ENCODE measurements around the gene OBSCN.

OBSCN gene

DNA sequence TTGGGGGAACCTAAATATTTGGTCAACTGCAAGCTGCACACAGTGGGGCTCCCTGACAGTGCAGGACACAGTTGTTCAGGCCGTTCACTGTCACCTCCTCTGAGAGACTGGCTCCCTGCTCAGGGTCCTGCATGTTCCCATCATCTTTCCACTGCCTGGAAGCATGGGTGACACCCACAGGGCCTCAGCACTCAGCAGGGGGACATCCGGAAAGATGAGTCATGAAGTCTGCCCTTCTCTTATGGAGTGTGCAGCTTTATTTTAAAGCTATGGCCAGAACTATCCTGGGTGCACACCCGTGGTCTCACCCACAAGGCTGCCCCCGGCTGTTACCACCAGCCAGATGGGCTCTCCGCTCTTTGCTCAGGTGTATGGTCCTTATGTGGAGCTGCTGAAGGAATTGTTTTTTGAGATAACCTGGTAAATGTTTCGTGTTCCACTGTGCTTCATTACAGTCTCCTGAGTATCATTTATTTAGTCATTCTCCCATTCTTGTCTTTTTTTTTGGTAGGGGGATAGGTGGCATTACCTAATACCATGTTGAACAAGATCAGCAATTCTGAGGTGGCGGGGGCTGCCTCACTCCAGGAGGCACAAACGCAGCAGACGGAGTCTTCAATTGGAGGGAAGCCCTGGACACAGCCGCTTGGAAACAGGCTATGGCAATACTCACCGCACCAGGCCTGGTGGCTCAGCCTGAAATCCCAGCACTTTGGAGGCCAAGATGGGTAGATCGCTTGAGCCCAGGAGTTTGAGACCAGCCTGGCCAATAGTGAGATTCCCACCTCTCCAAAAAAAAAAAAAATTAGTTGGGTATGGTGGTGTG, 184.5 kb downstream of the OBSCN start:
- no peak for DNase-seq

DNA sequence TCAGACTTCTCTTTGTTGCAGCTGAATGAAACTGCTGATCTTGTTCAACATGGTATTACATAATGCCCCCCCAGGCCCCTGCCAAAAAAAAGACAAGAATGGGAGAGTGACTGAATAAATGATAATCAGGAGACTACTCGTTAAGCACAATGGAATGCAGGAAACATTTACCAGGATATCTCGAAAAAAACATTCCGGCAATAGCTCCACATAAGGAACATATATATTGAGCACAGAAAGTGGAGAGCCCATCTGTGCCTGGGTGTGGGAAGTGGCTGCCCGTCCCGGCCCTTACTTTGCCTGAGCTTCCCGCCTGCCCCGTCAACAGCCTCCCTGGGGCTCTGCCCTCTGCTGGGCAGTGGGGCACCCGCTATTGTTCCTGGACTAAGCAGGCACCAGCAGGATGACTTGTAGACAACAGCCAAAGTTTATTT, 185.4 kb downstream of the OBSCN start:
- peak; percentile 59 for DNase-seq

DNA sequence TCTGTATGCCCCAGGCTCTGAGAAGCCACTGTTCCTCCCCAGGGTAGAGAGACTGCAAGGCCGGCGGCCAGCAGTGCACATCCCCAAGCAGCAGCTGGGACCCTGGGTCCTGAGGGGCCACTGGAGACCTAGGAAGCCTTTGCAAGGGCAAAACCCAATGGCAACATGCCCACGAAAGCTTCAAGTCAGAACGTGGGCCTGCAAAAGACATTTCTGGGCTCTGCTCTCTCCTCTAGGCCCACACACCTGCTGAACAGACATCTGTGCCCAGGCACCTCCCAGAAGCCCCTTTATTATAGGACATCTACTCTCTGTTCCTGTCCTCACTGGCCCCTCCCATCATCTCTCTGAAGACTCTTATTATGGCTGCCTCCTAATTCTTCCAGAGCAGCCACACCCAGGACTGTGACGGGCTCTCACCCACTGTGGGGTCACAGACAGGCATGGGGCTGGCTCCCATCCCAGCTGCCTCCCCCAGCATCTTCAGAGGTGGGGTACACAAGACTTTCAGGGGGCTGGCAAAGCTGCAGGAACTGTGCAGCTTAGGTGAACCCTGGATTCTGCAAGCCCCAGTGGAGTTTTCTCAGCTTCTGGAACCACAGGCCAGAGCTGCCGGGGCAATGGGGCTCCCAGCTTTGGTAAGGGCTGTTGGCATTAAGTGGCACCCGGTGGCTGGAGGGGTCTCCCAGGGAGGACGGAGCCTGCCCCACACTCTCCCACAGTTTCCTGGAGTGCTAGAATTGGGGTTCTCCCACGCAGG, 186.1 kb downstream of the OBSCN start:
- no peak for DNase-seq

DNA sequence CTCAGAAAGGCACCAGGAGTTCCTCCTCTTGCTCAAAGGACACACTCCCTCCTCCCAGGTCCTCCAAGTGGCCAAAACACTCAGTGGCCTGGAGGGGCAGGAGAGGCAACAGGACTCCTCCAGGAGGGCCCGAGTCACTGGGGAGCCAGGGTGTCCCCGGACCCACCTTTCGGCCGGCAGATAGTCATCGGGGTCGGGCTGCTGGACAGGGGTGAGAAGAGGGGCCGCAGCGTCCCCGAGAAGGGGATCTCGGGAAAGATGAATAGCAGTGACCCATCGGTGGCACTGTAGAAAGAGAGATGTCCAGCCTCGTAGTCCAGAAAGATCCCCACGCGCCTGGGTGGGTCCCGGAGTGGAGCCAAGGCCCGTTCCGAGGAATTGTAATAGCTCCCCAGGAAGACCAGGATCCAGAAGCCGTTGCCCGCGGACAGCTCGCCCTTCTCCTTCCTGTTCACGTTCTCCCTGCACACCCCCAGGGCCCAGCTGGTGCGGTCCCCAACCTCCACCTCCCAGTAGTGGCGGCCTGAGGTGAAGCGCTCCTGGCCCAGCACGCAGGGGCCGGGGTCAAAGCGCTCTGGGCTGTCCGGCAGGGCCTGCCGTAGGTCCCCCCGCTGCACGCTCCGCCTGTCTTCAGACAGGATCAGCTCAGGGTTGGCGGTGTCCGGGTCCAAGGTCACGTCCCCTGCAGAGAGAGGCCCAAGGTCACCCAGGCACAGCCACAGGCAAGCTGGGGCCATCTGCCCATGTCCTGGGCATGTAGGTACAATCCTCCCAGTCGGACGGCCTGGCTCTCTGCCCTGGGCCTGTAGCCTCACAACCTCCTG, 186.9 kb downstream of the OBSCN start:
- DNase-seq, result no peak

DNA sequence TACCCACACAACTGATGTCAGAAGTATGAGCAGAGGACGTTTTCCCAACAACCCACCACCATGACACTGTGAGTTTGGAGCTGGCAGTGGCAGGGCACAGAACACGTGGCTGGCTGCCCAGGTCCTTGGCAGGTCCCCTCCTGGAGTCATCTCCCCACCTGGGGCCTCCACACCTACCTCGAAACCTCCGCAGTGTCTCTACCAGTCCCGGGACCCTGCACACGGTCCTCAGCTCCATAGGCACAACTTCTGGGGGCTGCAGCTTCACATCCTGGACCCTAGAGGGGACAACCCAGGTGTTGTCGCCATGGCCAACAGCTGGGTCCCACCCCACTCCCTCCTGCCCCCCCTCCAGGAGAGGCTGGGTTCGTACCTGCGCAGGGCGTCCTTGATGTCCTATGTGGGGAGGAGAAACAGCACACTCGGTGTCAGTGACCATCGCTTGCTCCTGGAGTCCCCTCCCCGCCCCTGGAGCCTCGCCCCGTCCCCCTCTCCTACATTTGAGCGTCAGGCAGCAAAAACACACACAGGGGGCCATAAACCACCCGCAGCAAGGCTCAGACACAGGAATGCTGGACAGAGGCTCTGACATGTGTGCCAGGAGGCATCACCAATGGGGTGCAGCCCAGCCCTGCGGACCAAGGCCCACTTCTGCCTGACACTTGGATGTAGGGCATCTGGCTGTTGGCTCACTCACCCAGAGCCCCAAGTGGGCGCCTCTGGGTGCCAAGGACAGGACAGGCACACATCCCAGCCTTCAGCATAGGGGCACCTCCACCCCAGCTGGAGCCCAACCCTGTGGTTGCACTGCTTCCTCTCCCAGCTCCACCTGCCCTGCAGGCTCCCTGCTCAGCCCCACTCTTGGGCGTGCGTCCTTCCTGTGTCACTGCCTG, 189.2 kb downstream of the OBSCN start:
- DNase-seq, result no peak

DNA sequence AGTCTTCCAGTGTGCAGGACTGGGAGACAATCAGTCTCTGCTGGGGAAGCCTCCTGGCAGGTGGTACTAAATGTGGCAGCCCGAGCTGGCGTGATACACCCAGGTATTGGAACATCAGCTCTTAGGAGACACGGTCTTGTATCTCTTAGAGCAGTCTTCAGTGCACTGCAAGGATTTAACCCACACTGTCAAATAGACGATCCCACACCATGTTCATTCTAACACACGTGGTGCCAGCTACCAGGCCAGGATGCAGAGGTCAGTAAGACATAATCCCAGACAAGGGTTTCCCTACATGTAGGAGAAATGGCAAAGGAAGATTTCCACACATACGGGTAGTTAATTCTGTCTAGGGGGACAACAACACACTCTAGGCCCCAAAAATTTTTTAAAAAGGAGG, 190.1 kb downstream of the OBSCN start:
- DNase-seq, result no peak

DNA sequence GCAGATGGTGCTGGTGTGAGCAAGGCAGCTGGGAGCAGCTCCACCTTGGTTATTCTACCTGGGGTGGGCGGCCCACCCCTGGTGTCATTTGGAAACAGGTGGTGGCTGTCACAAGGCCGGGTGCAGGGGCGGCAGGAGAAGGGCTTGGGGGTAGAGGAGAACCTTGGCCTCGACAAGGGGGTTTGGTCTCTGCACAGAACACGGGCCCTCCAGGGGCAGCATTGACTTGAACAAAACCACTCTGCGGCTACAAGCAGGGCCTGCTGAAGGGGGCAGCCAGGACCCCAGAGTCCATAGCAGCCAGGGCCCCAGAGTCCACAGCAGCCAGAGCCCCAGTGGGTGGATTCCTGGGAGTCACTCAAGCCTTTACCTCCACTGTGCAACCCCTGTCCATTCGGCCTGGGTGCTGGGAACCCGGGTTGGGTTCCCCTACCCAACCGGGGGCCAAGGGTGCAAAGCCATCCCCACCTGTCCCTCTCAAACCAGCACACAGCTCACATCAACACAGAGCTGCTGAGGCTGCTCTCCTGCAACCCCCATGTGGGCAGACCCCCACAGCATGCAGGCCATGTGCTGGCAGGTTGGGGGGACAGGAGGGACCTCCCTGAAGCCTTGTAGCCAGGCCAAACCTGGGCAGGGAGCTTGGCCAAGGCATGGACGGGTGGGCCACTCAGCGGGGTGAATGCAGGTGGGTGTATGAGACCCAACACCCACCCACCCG, 191.1 kb downstream of the OBSCN start:
- DNase-seq, result no peak

DNA sequence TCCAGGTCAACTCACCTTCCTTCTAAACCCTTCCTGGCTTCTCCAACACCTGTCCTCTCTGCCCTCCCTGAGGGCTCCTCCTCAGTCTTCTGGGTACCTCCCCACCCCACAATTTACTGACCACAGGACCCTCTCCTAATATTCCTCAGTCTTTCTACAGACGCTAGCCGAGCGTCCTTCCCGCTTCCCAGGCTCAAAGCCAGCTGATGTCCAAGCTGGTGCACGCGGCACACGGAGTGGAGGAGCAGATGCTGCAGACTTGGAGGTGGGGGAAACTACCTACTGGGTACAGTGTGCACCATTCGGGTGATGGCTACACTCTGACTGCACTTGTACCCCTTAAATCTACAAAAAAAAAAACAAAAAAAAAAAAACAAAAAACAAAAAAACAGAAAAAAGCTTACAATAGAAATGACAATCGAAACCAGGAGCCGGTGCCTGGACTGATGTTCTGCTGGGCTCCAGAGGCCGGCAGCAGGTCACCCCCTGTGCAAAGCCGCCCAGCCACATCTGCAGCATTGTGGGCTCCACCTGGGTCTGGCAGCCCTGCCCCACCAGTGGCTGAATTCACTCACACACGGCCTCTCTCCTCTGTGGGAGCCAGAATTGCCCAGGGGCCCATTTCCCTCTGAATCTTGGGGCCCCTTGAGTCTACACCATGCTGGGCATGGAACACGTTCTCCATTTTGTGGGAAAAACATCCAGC, 191.8 kb downstream of the OBSCN start:
- DNase-seq, result no peak

DNA sequence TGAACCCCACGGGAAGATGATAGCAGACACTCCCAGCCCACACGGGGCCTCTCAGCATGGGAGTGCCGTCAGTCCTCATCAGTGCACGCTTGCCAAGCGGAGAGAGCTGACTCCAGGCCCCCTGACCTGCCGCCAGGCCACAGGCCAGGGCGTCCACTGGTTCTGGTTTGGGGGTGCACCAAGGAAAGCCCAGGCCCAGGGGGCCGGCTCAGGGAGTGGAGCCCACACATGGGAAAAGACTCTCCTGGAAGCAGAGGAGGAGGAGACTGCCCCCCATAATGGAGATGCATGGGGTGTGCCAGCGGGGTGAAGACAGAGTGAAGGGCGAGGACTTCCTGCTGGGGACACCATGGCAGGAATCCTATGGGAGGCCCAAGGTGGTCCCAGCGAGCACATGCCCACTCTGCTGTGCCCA, 192.4 kb downstream of the OBSCN start:
- DNase-seq, result no peak

DNA sequence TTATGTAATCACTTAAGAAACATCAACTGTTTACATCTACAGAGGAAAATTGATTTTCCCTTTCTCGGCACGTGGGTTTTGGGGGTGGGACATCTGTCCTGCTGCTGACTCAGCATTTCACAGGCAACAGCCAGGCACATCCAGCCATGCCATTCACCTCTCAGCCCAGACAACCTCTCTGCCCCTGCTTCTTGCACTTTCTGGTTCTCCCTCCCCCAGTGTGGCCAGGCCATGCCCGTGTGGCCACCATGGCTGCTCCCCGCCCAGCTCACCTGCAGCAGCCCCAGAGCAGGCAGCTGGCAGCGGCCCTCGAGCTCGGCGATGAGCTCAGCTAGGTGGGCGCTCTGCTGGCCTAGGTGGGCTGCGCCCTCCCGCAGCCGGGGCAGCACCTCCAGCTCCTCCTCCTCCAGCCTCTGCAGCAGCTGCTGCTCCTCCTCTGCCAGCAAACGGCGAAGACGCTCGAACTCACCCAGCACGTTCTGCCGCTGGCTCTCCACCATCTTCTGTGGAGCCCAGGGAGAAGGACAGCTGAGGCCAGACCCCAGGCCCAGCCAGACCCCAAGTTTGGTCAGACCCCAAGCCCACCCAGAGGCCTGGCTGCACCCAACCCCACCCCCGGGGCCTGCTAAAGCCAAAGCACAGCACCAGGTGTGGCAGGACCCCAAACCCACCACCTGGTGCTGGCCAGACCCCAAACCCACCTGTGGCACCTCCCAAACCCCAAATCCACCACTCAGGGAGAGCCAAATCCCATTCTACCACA, 193.0 kb downstream of the OBSCN start:
- no peak for DNase-seq

DNA sequence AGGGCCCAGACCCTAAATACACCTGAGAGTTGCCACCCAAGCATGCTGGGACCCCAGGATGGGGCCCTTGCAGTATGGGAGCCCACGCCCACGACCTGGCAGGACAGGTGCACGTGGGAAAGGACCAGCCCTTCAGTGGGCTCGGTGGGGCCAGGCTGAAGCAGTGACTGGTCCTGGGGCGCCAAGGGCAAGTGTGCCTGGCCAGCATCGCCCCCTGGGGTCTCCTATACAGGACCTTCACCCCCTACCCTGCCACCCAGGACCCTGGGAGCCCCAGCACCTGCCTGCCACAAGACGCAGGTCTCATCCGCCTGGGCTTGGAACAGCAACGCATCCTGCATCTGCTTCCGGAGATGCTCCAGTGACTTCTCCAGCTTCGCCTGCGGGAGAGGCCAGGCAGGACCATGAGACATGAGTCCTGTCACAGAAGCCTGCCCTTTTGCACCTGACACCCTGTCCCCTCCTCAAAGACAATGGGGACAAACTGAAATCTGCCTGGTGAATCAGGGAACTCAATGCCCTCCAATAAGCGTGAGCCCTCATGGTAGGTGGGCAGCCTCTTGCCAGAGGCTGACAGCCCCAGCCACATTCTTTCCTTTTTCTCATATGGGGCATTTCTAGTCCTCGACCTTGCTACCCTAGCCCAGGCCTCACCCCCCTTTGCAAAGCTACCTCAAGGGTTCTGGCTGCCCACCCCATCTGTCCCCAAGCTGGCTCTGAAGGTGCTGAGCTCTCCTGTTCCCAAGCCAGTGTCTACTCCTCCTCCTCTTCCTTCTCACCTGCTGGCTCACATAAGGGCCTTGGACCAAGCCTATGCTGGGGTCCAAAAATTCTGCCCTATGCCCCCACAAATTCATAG, 194.2 kb downstream of the OBSCN start:
- no peak for DNase-seq

DNA sequence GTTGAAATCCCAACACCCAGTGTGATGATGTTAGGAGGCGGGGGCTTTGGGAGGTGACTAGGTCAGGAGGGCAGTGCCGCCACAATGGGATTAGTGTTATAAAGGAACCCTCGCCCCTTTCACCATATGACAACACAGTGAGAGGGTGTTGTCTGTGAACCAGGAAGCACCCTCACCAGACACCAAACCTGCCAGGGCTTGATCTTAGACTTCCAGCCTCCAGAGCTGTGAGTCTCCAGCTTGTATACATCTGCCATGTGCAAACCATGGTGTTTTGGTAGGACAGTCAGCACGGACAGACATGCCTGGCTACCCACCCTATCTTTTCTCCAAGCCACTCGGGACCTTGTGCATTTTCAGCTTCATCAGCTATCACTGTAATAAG, 194.8 kb downstream of the OBSCN start:
- DNase-seq, result no peak

DNA sequence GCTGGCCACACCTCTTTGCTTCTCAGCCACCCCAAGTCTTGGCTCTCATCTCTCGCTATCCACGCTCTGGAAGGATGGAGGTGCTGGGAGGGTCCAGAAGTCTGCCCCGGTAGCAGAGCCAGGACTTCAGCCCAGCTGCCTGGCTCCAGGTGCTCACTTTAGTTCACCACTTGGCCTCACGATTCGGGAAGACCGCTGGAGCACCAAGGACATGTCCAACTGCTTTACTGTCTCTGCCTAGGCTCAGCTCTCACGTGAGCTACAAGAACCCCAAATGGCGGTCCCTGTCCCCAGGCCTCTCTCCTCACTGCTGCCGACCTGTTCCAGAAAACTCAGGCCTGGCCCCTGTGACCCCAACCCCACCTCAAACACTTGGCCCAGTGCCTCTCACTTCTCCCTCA, 195.4 kb downstream of the OBSCN start:
- no peak for DNase-seq

DNA sequence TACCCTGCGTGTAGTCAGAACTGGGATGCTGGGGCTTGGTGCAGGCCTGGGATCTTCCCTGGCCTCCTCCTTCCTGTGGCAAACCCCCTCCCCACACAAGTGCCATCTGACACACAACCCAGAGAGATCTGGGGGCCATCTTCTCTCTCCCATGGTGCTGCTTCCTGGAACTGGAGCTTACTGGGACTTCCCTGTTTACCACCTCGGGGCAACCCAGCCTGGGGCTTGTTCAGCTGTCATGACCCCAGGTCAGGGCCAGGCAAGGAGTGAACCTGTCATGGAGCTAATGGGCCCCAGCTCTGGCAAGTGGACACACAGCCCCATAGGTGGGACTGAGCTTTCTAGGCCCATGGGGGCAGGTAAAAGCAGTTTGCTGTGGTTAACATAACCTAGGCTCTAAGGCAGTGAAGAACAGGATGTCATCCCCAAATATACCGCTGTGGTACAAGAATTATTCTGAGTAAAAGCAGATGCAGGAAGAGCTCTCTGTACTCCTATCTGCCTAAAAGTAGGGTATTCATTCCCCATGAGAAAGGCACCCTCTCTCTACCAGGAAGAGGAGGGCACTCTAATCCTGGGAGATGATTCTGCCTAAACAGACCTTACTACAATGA, 196.4 kb downstream of the OBSCN start:
- no peak for DNase-seq

DNA sequence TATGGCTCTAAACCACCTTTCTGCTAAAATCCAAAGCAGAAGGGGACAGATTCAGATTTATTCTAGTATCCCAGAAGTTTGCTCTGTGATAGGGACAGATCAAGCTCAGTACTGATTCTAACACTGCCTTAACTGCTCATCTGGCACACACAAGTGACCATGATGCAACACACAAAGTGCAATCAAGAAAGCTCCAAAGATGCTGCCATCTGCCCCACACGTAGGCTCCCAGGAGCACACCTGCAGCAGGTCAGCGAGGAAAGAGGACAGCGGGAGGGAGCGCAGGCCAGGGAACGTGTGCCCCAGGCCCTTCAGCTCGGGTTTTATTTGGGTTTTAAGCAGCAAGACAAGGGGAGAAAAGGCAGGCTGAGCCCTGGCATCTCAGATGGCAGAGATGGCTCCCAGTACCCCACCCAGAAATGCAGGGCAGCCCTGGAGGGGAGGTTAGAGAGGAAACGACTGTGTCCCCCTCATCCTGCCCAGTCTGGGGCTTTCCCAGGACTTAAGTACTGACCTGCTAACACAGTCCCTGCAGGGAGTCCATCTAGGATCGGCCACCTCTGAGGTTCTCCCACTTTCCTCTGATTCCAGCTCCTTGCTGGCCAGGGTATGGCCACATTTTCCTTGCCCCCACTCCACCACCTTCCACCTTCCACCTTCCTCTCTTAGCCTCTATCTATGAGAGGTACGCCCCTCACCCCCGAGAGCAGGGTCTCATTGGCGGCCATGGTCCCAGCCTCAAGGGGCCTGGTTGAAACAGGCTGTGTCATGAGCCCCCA, 197.5 kb downstream of the OBSCN start:
- no peak for DNase-seq

DNA sequence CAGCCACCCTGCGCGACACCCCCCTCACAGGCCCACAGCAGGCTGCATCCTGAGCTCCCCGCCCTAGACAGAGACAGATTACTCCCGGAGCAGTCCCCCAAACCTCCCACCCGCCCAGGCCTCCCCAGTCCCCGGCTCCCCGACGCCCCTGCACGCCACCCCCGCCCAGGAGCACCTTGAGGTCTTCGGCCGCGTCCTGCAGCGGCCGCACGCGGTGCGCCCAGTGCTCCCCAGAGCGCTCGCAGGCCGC, 198.1 kb downstream of the OBSCN start:
- no peak for DNase-seq

DNA sequence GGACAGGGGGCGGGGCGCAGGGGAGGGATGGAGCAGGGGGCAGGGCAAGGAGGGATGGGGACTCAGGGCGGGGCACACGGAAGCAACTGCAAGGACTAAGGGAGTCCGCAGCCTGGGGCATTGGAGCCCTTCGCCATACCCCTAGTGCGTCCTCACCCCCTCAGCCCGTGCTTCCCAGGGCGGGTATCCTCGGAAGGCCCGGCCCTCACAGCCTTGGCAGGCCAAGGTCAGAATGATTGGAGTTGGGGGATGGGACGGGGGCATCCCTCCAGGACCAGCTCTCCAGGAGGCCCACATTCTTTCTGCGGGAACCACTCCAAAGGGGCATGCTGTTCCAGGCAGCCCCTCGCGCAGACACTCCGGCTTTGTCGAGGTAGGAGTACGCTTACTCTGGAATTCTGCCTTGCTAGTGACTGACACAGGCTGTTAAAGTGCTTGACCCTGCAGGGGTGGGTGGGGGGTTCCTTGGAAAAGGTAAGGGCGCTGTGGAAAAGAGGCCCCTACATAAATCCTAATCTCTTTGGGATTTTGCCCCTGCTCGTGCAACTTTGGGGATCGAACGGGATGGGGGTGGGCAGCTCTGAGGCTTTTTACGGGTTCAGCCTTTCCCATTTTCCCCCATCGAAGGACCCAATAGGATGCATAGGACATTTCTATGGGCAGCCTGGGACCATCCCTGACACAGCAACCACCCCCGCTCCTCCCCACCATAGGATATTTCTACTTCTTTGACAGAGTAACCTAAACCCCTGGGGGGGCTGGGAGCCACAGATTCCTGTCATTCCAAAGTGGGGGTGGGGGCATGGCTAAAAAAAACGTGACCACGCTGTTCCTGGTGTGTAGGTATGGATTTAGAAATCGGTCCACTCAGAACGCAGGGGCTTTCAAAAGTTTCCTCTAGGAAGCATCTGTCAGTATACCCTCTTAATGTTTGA, 199.5 kb downstream of the OBSCN start:
- DNase-seq, result no peak
